GM23248 (cell line): Measurements from ENCODE around the gene GLYAT. TPM values are rescaled to one million over a fixed set of nuclear protein-coding genes. Genes with fewer than 3 reads are reported as not detected.

ENCODE experiments used
- DNase-seq: peaks from one replicate; pipeline ENCODE4 v3.0.0-alpha.2; 2015
- H2AFZ ChIP-seq: fragments of 200-600 bp; sonication (generic); 2 replicates; pipeline ENCODE4 v1.6.1; 2016; ENCODE audit warnings: antibody characterized with exemption
- H3F3A ChIP-seq: fragments of 200-600 bp; sonication (generic); 2 replicates; pipeline ENCODE4 v1.6.1; 2016; ENCODE audit warnings: mild to moderate bottlenecking, antibody characterized with exemption, mixed run types; ENCODE audit not compliant: insufficient read depth
- H3K27ac ChIP-seq: fragments of 200-600 bp; sonication (generic); 2 replicates; pipeline ENCODE4 v1.5.1; 2016; ENCODE audit warnings: mild to moderate bottlenecking
- H3K27me3 ChIP-seq: fragments of 200-600 bp; sonication (generic); replicated peaks from 2 replicates; pipeline ENCODE4 v1.6.1; 2016; ENCODE audit warnings: mild to moderate bottlenecking; ENCODE audit not compliant: insufficient read depth
- H3K36me3 ChIP-seq: fragments of 200-600 bp; sonication (generic); 2 replicates; pipeline ENCODE4 v1.6.1; 2016; ENCODE audit warnings: low read depth, mild to moderate bottlenecking
- H3K4me1 ChIP-seq: fragments of 200-600 bp; sonication (generic); 2 replicates; pipeline ENCODE4 v1.6.1; 2016; ENCODE audit warnings: mild to moderate bottlenecking; ENCODE audit not compliant: insufficient read depth
- H3K4me2 ChIP-seq: fragments of 200-600 bp; sonication (generic); one replicate; pipeline ENCODE4 v1.6.1; 2016; ENCODE audit warnings: mild to moderate bottlenecking; ENCODE audit not compliant: unreplicated experiment
- H3K4me3 ChIP-seq: fragments of 200-600 bp; sonication (generic); 2 replicates; pipeline ENCODE4 v1.5.1; 2016; ENCODE audit warnings: mild to moderate bottlenecking
- H3K79me2 ChIP-seq: fragments of 200-600 bp; sonication (generic); 2 replicates; pipeline ENCODE4 v1.6.1; 2016; ENCODE audit warnings: mild to moderate bottlenecking; ENCODE audit not compliant: insufficient read depth
- H3K9ac ChIP-seq: fragments of 200-600 bp; sonication (generic); 2 replicates; pipeline ENCODE4 v1.6.1; 2016; ENCODE audit warnings: mild to moderate bottlenecking
- H3K9me2 ChIP-seq: fragments of 200-600 bp; sonication (generic); 2 replicates; pipeline ENCODE4 v1.6.1; 2016; ENCODE audit warnings: mixed run types, mild to moderate bottlenecking, moderate library complexity; ENCODE audit not compliant: insufficient read depth
- H3K9me3 ChIP-seq: fragments of 200-600 bp; sonication (generic); one replicate; pipeline ENCODE4 v1.6.1; 2017; ENCODE audit warnings: low read depth
- H4K20me1 ChIP-seq: fragments of 200-600 bp; sonication (generic); 2 replicates; pipeline ENCODE4 v1.6.0; 2016; ENCODE audit not compliant: insufficient read depth
- EZH2 ChIP-seq: fragments of 200-600 bp; sonication (generic); IDR thresholded peaks from 2 replicates; pipeline ENCODE4 v1.6.1; 2018; ENCODE audit warnings: antibody characterized with exemption, mild to moderate bottlenecking; ENCODE audit not compliant: insufficient read depth, poor library complexity, severe bottlenecking
- EZH2phosphoT487 ChIP-seq: fragments of 200-600 bp; sonication (generic); IDR thresholded peaks from 2 replicates; pipeline ENCODE4 v1.6.1; 2018; ENCODE audit warnings: antibody characterized with exemption, moderate library complexity, mild to moderate bottlenecking, low read depth; ENCODE audit not compliant: insufficient read depth
- WGBS, 2 experiments: methylation state at CpG; one replicate each; pipeline ENCODE4 v1.1.6; 2015 to 2017; ENCODE audit warnings: low lambda C conversion rate in 2 of 2, low coverage in 1 of 2; ENCODE audit errors: missing lambda C conversion rate in 2 of 2; 5-methylcytosine and 5-hydroxymethylcytosine counted together
- in situ Hi-C: fragments of 300-500 bp; cut with MboI; formaldehyde crosslinking; loops from 2 replicates; pipeline ENCODE4 v1.15.0; 2020
- polyA plus RNA-seq: library from polyadenylated mRNA; unstranded; fragments of >200 nt; fragmentation: Nextera tagmentation; extraction: Ambion mirVana; gene quantifications from 2 replicates; pipeline ENCODE4 v1.2.1, GENCODE V29; 2016
- total RNA-seq: library from RNA; depleted of rRNA; stranded (reverse); fragments of >200 nt; shearing (Covaris generic); gene quantifications from 2 replicates; pipeline ENCODE4 v1.2.3, GENCODE V29; 2014

Gene GLYAT
- total and polyA plus RNA-seq, 2 experiments from 2014 or later, result not detected

DNA sequence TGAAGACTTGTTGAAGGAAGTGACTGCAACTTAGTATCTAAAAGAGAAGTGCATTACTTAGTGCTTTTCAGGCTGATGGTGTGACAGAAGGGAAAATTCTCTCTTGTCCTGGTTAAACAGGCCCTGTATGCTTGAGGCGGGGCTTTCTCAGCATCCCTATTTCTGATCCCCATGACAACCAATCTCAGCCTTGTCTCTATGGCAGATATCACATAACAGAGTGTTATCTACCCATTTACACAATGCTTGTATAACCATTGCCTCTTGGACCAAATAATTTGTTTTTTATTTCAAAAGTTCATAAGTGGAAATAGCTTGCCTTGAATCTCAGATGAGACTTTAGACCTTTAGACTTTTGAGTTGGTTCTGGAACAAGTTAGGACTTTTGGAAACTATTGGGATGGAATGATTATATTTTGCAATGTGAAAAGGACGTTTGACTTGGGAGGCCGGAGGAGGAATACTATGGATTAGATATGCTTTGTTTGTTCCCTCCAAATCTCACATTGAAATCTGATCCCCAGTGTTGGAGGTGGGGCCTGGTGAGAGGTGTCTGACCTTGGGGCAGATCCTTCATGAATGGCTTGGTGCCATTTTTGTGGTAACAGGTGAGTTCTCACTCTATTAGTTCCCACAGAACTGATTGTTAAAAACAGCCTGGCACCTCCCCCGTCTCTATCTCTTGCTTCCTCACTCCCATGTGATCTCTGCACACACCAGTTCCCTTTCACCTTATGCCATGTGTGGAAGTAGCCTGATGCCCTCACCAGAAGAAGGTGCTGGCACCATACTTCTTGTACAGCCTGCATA lies 3.1 kb upstream of the GLYAT start:
- H3K36me3 ChIP-seq, result no peaks in the 10 kb centered on the region
- WGBS, 2 experiments, result 10 to 11% methylated on average over 4 of the region's 4 CpGs
- TF ChIP-seq EZH2phosphoT487, result no peak
- no peak for TF ChIP-seq EZH2
- H3F3A ChIP-seq, result no peaks in the 10 kb centered on the region
- no peak overlapping the region for H3K4me3 ChIP-seq
- peaks cover 5% of the 10 kb centered on the region; the same call in 1 of the 2 replicates for H3K27me3 ChIP-seq
- no peaks in the 10 kb centered on the region for H3K9me3 ChIP-seq
- no peak overlapping the region for H3K4me2 ChIP-seq
- no peaks in the 10 kb centered on the region for H4K20me1 ChIP-seq
- DNase-seq, result no peak
- no peaks in the 10 kb centered on the region for H3K9me2 ChIP-seq
- no peaks in the 10 kb centered on the region for H3K79me2 ChIP-seq
- in situ Hi-C loops, result no loop called here
- H3K27ac ChIP-seq, result no peak overlapping the region
- H3K9ac ChIP-seq, result no peak overlapping the region
- H3K4me1 ChIP-seq, result no peaks in the 10 kb centered on the region
- no peak overlapping the region for H2AFZ ChIP-seq

DNA sequence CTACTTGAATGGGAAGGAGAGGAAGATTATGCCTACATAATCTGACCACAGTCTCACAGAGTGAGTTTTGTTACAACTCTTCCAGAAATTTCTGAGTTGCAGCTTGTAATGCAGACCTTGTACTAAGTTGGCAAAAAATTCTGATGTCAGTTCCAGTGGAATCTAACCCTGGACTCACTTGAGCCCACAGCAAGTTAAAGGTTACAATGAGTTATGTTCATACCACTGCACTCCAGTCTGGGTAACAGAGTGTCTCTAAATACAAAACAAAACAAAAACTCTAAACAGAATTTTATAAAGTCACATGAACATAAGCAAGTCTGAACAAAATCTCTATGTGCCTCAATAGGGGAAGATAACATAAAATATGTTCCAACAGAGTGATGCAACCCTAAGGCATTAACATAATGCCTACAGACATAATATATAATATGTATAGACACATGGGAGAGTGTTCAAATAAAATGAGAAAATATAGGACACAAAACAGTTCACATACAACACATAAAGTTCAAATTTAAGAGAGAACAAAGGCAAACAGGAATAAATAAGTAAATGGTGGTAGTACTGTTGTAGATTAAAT lies 1.1 kb downstream of the GLYAT start:
- TF ChIP-seq EZH2 (no peak), EZH2phosphoT487 (no peak)
- Histone ChIP-seq H3K36me3 (no peaks in the 10 kb centered on the region), H2AFZ (no peak overlapping the region), H3K9me3 (no peaks in the 10 kb centered on the region), H3K4me2 (no peak overlapping the region), H3K4me1 (no peaks in the 10 kb centered on the region), H3F3A (no peaks in the 10 kb centered on the region), H3K27me3 (peaks cover 14% of the 10 kb centered on the region; the same call in 1 of the 2 replicates), H3K79me2 (no peaks in the 10 kb centered on the region), H3K9me2 (no peaks in the 10 kb centered on the region), H3K27ac (no peak overlapping the region), H4K20me1 (no peaks in the 10 kb centered on the region), H3K4me3 (no peak overlapping the region), H3K9ac (no peak overlapping the region)
- in situ Hi-C loops, result no loop called here
- no peak for DNase-seq

DNA sequence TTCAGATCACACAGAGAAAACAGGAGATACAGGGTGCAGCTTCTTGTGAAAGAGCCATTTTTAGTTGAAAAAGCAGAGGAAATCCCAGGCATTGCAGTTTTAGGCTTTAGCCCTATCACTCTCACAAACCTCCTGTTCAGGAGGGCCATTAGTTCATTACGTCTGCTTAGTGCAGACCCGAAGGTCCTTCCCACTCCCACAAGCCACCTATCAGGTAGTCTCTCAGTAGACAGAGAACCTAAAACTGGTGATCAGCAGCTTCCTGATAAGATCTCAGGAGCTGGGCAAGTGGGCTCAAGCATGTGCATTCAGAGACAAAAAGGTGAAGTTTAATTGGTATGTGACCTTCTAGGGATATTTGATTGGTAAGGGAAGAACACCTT lies 4.3 kb downstream of the GLYAT start:
- H3K27me3 ChIP-seq, result peaks cover 14% of the 10 kb centered on the region; the same call in 1 of the 2 replicates
- H3K79me2 ChIP-seq, result no peaks in the 10 kb centered on the region
- no peak overlapping the region for H2AFZ ChIP-seq
- H3F3A ChIP-seq, result no peaks in the 10 kb centered on the region
- TF ChIP-seq EZH2 (no peak), EZH2phosphoT487 (no peak)
- H3K36me3 ChIP-seq, result no peaks in the 10 kb centered on the region
- no peaks in the 10 kb centered on the region for H4K20me1 ChIP-seq
- H3K4me3 ChIP-seq, result no peak overlapping the region
- in situ Hi-C loops, result no loop called here
- H3K4me2 ChIP-seq, result no peak overlapping the region
- H3K4me1 ChIP-seq, result no peaks in the 10 kb centered on the region
- WGBS, 2 experiments, result 60 to 63% methylated on average over 2 of the region's 2 CpGs
- H3K9ac ChIP-seq, result no peak overlapping the region
- H3K9me3 ChIP-seq, result no peaks in the 10 kb centered on the region
- no peak overlapping the region for H3K27ac ChIP-seq
- no peak for DNase-seq
- no peaks in the 10 kb centered on the region for H3K9me2 ChIP-seq

DNA sequence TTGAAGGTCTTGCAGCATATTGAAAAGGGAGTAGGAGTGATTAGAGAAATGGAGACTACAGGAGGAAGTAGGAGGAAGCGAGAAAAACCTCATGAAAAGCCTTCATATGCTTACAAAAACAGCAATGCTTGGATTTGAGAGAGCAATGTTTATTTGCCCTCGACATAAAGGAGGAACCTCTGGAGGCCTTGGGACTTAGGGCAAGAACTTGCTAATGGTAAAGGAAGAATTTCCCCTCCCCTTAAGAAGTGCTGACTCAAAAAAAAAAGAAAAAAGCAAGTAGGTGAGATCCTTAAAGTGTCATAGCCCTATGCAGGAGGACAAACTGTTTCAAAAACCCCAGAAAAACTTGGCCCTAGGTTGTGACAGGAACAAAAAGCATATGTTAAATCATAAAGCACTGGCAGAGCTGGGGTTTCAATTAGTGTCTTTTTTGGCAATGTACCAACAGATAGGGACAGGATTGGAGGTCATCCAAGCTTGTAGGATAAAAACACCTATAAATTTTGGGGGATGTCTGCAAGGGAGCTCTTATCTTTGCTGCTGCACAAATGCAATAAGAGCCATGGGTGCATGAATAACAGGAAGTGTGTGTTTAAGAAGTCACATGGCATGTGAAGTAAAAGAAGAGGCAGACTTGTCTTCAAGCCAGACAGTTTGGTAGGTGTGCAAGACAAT lies 4.9 kb downstream of the GLYAT start:
- WGBS, 2 experiments, result 3 to 18% methylated on average over 2 of the region's 2 CpGs
- no peaks in the 10 kb centered on the region for H3K9me2 ChIP-seq
- H3K4me2 ChIP-seq, result no peak overlapping the region
- no peak for TF ChIP-seq EZH2
- TF ChIP-seq EZH2phosphoT487, result no peak
- DNase-seq, result no peak
- no peak overlapping the region for H3K27ac ChIP-seq
- H2AFZ ChIP-seq, result no peak overlapping the region
- H3K36me3 ChIP-seq, result no peaks in the 10 kb centered on the region
- no peaks in the 10 kb centered on the region for H3K79me2 ChIP-seq
- H4K20me1 ChIP-seq, result no peaks in the 10 kb centered on the region
- H3K27me3 ChIP-seq, result peaks cover 14% of the 10 kb centered on the region; the same call in 1 of the 2 replicates
- no peaks in the 10 kb centered on the region for H3K9me3 ChIP-seq
- in situ Hi-C loops, result no loop called here
- no peak overlapping the region for H3K4me3 ChIP-seq
- H3F3A ChIP-seq, result no peaks in the 10 kb centered on the region
- no peaks in the 10 kb centered on the region for H3K4me1 ChIP-seq
- no peak overlapping the region for H3K9ac ChIP-seq
